ENCODE measurements around the gene TBRG4. TPM values are rescaled to one million over a fixed set of nuclear protein-coding genes. Genes with fewer than 3 reads are reported as not detected.
"Not testable (repeated sequence)": the region's sequence is repeated elsewhere in the genome, so short reads cannot be mapped to it uniquely, and the experiment has no call there.

The TBRG4 gene
- 10 to 100 TPM; 51.0 to 61.1 (median 53.7) TPM for polyA plus RNA-seq (ENCODE audit: insufficient read length in 4 of 4)

DNA sequence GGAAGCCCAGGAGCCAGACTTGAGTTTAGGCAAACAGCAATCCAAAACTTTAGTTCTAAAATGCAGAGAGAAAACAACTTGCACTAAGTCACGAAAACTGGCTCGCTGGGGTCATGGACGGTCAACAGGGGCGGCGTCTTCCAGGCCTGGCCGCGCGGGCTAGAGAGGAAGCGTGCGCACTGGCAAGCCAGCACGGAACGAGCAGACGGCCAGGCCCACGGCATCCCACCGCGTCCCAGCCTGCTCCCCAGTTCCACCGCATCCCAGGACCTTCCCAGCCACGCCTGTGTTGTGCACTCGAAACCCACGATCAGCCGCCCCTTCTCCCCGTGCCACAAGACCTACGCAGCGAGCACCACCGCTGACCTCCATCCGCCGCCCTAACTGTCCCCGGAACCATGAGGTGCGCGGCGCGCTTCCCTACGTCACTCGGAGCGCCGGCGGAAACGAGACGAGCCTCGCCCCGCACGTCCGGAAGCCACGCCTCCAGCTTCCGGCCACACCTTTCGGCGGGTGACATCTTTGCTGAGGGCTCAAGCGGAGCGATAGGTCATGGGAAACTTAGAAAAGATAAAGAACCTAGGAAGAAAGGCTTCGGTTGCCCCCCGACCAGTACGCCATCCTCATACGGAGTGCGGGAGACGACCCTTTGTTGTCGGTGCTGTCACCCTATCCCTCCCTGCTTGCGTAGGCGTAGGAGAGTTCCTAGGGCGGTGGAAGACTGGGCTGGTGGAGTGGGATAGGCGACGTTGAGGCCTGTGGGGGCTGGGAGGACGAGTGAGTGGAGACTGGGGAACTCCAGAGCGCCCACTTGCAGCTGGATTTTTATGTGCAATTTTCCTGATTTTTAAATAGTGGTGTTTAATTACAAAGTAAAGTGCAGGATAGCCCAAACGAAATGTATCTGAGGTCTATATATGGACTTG is at the start of gene TBRG4:
Gene TBRG4, minus strand, starts transcription at position 400 of the 926 bp plus-strand sequence. CDS start 2,460 bp downstream, outside the sequence.
- DNase-seq (ENCODE audit: low read depth in 4 of 4, low spot score in 2 of 4) = peak; percentile 95 to 98 (median 96)

DNA sequence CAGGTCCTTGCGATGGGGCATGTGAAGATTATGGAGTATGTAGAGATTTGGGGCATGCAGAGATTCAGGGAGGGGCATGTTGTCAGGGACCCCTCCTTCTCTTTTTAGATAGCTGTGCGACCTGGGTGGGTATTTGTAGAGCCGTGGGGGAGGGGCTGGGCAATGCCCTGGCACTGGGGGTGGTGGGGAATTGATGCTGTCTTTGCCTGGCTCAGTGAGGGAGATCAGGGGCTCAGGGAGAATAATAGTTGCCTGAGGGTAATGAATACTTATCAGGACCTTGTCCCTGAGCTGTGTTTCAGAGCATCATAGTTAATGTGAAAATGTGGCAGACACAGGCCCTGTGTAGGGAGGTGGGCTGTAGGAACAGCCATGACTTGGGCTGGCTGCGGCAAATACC is 49.6 kb upstream of the TBRG4 start:
- no peak for DNase-seq (ENCODE audit: low read depth in 4 of 4, low spot score in 2 of 4)

DNA sequence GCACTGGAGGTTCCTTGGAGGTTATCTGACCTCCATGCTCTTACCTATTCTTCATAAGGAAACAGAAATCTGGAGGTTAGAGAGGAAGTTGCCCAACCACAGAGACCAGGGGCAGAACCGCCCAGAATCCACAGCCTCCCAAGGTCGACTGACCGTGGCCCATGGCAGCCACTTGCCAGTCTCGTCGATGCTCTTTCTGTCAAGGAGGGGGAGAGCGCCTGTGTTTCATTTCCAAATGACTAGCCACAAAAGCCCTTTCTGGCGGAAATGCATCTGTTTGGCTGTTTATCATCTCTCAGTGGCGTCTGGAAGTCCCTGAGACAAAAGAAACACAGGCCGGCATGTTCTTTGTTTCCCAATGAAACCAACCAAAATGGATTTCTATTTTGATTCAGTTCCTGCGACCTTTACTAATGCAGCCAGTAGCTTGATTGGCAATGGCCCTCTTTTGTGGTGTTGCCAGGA is 49.0 kb upstream of the TBRG4 start:
- DNase-seq (ENCODE audit: low read depth in 4 of 4, low spot score in 2 of 4) = no peak

DNA sequence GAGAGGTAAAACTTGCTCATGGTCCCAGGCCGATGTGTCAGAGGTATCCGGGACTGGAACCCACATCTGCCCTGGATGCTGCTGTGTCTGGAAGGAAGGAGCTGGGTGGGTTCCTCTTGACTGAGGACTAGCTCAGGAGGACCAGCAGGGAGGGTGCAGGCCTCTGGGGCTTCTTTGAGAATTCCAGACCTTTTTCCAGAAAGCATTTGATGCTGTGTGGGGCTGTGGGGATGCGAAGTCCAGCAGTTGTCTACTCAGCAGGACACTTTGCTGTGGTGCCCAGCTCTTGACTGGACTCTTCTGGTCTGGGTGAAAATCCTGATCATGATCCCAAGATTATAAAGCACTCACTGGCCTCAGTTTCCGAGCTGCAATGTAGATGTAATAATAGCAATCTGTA is 47.8 kb upstream of the TBRG4 start:
- no peak for DNase-seq (ENCODE audit: low read depth in 4 of 4, low spot score in 2 of 4)

DNA sequence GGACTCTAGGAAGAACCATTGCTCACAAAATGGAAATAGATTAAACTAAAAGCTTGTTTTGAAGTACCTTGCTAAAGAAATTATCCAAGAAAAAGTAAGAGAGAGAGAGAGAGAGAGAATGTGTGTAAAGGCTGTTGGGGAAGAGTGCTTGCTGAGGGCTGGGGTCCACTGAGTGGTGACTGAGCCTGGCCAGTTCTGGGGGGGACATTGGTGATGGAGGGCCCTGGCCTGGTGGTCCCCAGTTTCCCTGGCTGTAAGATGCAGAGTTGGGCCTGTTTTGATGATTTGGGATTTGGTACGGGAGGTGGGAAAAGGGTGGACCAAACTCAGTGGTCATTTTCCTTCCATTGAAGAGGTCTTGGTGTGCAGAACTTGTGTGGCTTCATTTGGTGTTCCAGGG is 47.0 kb upstream of the TBRG4 start:
- DNase-seq (ENCODE audit: low read depth in 4 of 4, low spot score in 2 of 4) = no peak

DNA sequence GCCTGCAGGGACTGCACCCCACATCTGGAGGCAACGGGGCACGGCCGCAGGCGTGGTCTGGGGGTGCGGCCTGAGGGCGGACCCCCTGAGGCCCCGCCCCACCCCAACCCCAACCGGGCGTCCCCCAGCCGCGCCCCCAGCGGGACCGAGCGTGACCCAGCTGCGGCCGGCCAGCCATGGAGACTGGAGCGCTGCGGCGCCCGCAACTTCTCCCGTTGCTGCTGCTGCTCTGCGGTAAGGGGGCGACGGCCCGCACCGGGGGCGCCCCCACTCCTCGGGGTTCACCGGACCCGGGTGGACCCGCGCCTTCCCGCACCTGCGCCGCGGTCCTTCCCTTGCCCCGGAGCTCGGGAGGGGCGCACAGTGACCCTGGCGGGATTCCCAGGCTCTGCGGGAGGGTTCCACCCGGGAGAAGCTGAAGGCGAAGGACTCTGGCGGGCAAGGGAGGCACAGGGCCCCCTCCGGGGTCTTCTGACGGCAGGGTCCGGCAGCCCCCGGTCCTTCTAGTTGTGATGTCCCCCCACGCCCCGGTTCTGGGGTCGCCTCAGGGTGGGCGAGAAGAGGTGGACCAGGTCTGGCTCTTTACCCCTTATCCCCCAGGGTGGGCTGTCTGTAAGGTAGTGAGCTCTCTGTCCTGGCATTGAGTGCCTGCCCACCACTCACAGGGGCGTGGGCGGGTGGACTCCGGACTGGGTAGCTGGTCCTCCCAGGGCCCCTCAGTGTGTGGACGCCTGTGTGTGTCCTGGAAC is 46.3 kb upstream of the TBRG4 start, which contains the start of gene RAMP3:
Gene RAMP3, plus strand, starts transcription at position 139 of the 749 bp plus-strand sequence. Its CDS starts 38 bp downstream, at position 177.
- DNase-seq (ENCODE audit: low read depth in 4 of 4, low spot score in 2 of 4) = no peak

DNA sequence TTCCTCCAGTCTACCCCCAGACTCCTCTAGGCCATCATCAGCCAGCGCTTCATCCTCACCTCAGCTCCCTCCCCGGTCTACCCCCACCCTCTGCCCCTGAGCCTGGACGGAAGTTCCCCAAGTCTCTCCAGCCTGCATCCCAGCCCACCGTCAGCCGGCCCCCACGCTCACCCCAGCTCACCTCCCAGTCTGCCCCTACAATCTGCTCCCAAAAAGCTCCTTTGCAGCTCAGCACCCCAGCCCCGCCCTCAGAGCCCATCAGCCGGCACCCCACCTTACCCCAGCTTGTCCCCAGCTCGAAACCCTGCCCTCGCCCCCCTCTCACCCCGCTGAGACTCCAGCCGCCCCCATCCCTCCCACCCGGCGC is 45.8 kb upstream of the TBRG4 start:
- no peak for DNase-seq (ENCODE audit: low read depth in 4 of 4, low spot score in 2 of 4)

DNA sequence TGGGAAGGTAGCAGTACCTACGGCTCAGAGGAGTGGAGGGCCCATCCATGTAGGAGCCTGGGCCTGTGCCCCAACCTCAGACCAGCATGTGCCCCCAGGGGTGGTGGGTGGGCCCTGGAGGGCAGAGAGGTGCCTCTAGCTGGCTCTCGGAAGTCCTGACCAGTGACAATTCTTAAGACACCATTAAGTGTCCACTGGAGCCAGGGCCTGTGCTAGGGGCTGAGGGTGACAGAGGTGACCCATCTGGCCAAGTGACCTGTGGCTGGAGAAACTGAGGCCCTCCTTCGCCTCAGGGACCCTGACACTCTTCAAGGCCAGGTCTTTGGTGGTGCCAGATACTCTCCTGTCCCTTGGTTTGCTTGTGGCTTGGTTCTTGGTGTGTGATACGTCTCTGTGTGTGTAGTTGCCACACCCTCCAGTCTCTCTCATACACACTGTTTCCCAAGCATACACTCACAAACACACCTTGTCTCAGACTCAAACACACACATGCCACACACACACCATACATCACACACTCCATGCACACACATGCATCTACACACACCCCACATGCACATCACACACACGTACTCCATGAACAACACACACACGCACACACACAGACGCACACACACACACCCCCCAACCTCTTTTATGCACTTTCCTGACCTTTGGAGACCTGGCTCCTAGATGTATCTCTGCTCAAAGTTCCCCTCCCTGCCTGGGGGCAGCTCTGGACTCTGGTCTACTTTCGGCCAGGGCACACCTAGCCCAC is 45.2 kb upstream of the TBRG4 start:
- no peak for DNase-seq (ENCODE audit: low read depth in 4 of 4, low spot score in 2 of 4)

DNA sequence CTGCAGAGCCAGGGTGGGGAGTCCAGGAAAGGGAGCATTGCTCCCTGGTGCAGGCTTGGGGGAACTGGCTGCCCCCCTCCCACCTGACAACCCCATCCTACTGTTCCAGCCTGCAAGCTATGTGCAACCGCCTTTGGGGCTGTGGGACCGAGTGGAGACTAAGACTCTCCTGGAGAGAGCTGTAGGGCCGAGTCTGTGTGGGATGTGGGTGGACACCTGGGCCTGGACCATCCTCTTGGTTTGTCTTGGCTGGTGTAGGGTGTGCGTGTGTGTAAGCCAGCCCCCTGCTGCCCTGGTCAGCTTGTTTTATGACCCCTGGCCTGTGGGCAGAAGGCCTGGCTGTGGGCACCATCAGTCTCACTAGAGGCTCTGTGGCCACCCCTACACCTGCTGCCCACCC is 44.4 kb upstream of the TBRG4 start:
- DNase-seq (ENCODE audit: low read depth in 4 of 4, low spot score in 2 of 4) = no peak

DNA sequence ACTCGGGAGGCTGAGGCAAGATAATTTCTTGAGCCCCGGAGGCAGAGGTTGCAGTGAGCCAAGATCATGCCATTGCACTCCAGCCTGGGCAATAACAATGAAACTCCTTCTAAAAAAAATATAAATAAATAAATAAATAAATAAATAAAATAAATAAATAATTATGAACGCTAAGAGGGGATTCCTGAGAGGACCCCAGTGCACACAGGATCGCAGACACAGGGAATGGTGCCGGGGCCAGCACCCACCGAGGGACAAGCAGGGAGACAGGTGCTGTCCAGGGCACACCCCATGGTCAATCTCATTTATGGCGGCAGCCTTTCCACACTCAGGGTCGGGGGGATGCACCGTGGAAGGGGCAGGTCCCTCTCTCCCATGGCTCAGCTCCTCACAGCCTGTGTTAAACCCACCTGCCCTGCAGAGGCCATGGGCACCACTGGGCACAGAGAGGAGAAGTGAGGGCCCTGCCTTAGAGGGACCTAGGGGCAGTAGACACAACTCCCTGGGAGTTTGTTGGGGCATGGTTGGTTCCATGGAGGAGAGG is 43.9 kb upstream of the TBRG4 start:
- DNase-seq (ENCODE audit: low read depth in 4 of 4, low spot score in 2 of 4) = no peak

DNA sequence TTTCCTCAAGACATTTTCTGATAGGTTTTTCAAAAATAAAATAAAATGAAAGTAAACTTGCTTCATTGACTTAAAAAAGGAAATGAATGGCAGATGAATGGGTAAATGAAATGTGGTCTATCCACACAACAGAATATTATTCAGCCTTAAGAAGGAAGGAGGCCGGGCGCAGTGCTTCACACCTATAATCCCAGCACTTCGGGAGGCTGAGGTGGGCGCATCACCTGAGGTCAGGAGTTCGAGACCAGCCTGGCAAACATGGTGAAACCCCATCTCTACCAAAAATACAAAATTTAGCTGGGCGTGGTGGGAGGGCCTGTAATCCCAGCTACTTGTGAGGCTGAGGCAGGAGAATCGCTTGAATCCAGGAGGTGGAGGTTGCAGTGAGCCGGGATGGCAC is 42.4 kb upstream of the TBRG4 start:
- DNase-seq (ENCODE audit: low read depth in 4 of 4, low spot score in 2 of 4) = not testable (repeated sequence)

DNA sequence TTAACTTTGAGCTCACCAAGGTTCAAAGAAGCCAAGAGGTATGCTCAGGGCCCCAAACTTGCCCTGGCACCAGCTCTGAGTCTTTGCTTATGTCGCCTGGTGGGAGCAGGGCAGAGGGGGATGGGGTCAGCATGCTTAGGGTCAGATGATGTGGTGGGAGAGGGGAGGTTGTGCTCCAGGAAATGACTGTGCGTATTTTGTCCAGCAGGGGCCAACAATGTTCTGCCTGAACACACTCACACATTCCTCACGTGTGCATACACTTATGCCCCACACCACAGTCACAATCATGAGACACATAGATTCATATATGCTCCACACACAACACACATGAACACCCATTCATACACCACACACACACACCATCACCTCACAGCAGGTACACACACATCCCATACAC is 41.7 kb upstream of the TBRG4 start:
- DNase-seq (ENCODE audit: low read depth in 4 of 4, low spot score in 2 of 4) = no peak

DNA sequence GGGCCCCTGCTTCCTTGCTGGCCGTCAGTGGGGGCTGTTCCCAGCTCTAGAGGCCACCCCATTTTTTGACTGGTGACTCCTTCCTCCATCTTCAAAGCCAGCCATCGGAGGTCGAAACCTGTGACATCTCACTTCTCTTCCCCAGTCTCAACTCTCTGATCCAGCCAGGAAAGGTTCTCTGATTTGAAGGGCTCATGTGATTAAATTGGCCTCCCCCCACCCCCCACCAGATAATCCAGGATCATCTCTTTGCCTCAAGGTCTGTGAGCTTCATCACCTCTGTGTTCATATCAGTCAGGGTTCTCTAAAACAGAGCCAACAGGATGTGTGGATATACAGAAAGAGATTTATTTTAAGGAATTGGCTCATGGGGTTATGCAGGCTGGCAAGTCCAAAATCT is 40.5 kb upstream of the TBRG4 start:
- DNase-seq (ENCODE audit: low read depth in 4 of 4, low spot score in 2 of 4) = no peak

DNA sequence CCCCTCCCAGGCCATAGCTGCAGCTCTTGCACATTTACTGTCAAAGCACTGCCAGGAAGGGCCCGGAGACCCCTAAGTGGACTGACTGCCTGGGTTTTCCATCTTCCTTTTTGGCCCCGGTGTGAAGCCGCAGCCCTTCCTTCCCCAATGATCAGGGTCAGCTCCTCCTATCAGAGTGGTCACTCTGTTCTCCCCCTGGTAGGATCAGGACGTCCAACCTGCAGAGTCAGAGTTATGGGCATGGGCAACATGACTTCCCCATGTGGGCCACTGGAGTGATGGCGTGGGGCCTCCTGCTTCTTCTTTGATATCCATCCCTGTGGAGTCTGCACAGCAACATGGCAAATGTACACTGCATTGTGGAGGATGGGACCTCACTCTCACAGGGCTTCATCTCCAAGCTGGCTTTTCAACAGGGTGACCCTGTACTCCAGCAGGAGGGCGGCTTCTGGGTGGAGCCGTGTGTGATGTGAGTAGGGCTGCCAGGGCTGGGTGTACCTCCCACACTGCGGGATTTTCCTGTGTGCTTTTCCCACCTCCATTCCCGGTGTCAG is 39.7 kb upstream of the TBRG4 start:
- DNase-seq (ENCODE audit: low read depth in 4 of 4, low spot score in 2 of 4) = no peak

DNA sequence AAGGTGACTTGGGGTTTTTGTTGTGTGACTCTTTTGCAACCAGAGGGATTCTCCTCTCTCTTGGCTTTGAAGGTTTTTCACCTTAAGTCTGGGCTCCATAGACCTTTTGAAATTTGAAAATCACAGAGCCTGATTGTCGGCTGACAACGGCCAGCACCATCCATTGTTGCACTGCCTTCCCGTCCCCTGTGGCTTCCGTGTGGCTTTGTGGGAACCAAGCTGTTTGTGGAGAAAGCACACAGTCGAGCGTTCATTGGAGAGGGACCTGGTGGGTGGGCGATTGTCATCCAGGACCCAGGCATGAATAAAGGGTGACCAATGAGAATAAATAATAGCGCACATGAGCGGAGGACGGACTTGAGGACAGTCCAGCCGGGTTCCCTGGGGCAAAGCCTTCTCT is 38.7 kb upstream of the TBRG4 start:
- no peak for DNase-seq (ENCODE audit: low read depth in 4 of 4, low spot score in 2 of 4)

DNA sequence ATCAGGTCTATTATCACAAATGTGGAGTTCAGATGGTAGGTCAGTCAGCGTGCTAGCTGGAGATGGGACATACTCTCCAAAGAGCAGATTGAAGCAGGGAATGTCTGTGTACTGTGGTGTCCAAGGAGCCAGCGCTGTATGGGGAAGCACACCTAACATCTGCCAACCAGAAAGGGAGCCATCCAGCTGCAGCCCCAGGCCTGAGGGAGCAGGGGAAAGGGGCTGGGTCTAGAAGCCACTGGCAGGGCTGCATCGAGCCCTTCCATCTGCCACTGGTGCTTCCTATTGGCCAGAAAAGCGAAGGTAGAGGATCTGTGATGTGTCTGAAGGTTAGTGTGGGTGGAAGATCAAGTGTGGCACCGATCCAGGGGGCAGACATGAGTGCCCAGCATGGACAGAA is 38.1 kb upstream of the TBRG4 start:
- no peak for DNase-seq (ENCODE audit: low read depth in 4 of 4, low spot score in 2 of 4)

DNA sequence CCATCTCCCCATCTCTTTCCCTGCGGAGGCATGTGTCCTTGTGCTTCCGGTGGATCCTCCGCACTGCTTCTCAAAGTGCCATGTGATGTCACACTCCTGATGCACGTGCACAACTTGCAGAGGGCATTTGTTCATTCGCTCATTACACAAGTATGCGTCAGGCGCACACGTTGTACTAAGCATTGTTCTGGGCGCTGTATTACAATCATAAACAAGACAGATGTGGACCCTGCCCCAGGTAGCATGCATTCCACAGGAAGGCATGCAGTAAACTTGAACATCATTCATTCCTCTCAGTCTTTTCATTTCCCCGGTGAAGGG is 37.1 kb upstream of the TBRG4 start:
- no peak for DNase-seq (ENCODE audit: low read depth in 4 of 4, low spot score in 2 of 4)

DNA sequence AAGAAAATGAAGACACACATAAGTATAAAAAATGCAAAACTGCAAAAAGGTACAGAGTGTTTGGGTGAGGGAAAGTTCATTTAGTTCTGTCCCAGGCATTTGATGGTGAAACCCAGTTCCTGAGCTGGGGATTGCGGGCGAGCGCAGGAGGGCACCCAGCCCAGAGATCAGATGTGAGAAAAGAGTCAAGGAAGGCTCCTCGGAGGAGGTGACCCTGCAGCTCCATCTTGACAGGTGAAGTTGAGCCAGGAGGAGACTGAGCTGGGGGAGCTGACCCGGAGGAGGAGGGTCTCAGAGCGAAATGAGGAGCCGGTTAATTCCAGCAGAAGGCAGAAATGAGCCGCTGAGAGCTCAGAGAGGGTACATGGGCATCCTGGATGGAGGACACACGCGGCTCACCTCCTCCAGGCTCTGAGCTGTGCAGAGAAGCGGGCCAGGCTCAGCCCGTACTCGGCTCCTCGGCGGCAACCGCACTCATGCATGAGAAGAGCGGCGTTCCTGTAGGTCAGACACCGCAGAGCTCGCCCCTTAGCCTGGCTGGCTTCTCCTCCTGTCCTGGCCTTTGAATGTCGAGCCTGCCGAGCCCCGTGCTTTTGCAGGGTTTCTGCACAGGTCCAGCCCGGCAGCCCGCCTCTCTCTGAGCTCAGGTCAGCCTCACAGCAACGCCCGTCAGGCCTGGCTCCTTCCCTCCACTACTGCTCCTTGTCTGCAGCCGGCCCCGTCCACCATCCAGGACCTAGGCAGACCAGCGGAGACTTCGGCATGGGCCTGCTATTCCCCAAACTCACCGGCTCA is 36.6 kb upstream of the TBRG4 start:
- no peak for DNase-seq (ENCODE audit: low read depth in 4 of 4, low spot score in 2 of 4)

DNA sequence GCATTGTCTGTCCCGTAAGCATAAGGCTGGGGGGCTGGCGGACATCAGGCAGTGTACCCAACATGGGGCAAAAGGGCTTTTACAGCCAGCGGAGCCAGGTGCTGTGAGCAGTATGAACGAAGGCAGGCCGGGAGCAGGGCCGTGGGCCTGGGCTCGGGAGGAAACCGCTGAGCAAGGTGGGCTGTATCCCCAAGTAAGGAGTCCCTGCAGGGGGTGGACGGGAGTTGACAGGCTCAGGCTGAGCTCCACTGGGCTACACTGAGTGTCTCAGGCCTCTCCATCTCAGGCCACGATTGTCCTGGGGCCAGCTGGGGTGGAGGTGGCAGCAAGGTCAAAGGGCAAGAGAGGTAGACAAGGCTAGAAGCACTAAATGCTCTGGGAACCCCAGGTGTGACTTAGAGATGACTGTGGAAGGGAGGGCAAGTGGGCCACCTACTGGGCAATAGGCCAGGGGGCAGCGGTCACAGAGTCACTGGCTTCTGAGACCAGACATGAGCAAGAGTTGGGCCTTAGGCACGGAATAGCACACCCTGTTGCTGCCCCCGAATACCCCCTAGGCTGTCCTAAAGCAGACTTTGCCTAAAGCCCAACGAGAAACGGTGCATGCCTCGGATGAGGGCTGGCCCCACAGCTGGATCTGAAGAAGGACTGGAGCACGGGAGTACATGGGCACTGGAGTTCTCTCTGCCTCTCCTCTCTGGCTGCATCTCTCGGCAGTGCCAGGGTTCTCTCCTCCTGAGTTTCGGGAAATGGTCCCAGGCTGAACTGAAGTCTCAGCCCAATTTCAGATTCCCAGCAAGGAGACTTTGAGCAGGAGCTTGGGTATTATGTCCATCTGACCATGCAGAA is 35.3 kb upstream of the TBRG4 start:
- DNase-seq (ENCODE audit: low read depth in 4 of 4, low spot score in 2 of 4) = no peak

All from left renal cortex interstitium (tissue), 4 donors.